K562 (cell line): ENCODE measurements around the gene TMCO1. TPM values are rescaled to one million over a fixed set of nuclear protein-coding genes. Genes with fewer than 3 reads are reported as not detected.

ENCODE experiments used
- C11orf30 ChIP-seq: fragments of 450-650 bp; IDR thresholded peaks from 2 replicates; pipeline ENCODE4 v1.6.1; 2016; ENCODE audit warnings: low read depth, mild to moderate bottlenecking
- CBX2 ChIP-seq: fragments of 200-600 bp; sonication (generic); IDR thresholded peaks from one replicate; pipeline ENCODE4 v1.6.1; 2012; ENCODE audit warnings: mild to moderate bottlenecking, low read length, inconsistent platforms; ENCODE audit not compliant: insufficient read depth, poor library complexity, severe bottlenecking
- CBX8 ChIP-seq: fragments of 200-600 bp; sonication (generic); IDR thresholded peaks from 2 replicates; pipeline ENCODE4 v1.6.1; 2012; ENCODE audit warnings: borderline replicate concordance, mixed run types, low read depth, mild to moderate bottlenecking, moderate library complexity, mixed read lengths, low read length, control low read depth, inconsistent platforms; ENCODE audit not compliant: poor library complexity, severe bottlenecking; ENCODE audit errors: extremely low read depth
- CSDE1 ChIP-seq, 2 experiments: fragments of 450-650 bp; IDR thresholded peaks; 2 replicates each; pipeline ENCODE4 v1.6.1; 2016; ENCODE audit warnings: mild to moderate bottlenecking in 1 of 2
- HDAC3 ChIP-seq: fragments of 450-650 bp; IDR thresholded peaks from 2 replicates; pipeline ENCODE4 v1.6.1; 2018; ENCODE audit warnings: borderline replicate concordance, mild to moderate bottlenecking, moderate library complexity; ENCODE audit not compliant: partially characterized antibody
- HLTF ChIP-seq: fragments of 450-650 bp; IDR thresholded peaks from 2 replicates; pipeline ENCODE4 v1.6.1; 2016
- L3MBTL2 ChIP-seq: fragments of 450-650 bp; IDR thresholded peaks from 2 replicates; pipeline ENCODE4 v1.6.1; 2016; ENCODE audit warnings: mild to moderate bottlenecking, moderate library complexity
- LARP7 ChIP-seq: fragments of 450-650 bp; IDR thresholded peaks from 2 replicates; pipeline ENCODE4 v1.6.1; 2016
- LEF1 ChIP-seq: fragments of 450-650 bp; IDR thresholded peaks from 2 replicates; pipeline ENCODE4 v1.6.1; 2016; ENCODE audit warnings: mild to moderate bottlenecking
- MECOM ChIP-seq: fragments of 250-450 bp; sonication (Bioruptor Pico); IDR thresholded peaks from 2 replicates; pipeline ENCODE4 v1.8.0; 2022; ENCODE audit warnings: inconsistent platforms
- MXD1 ChIP-seq: fragments of 250-450 bp; sonication (Bioruptor Pico); IDR thresholded peaks from 2 replicates; pipeline ENCODE4 v1.8.0; 2021; ENCODE audit warnings: borderline replicate concordance, mild to moderate bottlenecking, moderate library complexity; ENCODE audit not compliant: poor library complexity, severe bottlenecking
- PATZ1 ChIP-seq: fragments of 250-450 bp; sonication (Bioruptor Pico); IDR thresholded peaks from 2 replicates; pipeline ENCODE4 v1.5.0; 2020; ENCODE audit warnings: mild to moderate bottlenecking, borderline replicate concordance
- POLR2H ChIP-seq: IDR thresholded peaks from 2 replicates; pipeline ENCODE4 v1.6.1; 2016; ENCODE audit warnings: missing genetic modification characterization, low read depth, mild to moderate bottlenecking, control low read depth, missing compliant biosample characterization, moderate library complexity
- TGIF2 ChIP-seq: sonication (generic); formaldehyde crosslinking; IDR thresholded peaks from 2 replicates; pipeline ENCODE4 v1.8.1; 2022; ENCODE audit warnings: mild to moderate bottlenecking, missing genetic modification reagents, moderate library complexity
- ZBTB26 ChIP-seq: fragments of 450-650 bp; formaldehyde crosslinking; IDR thresholded peaks from 2 replicates; pipeline ENCODE4 v1.4.0; 2022; ENCODE audit warnings: missing genetic modification characterization
- ZBTB34 ChIP-seq: fragments of 250-450 bp; sonication (Bioruptor Pico); IDR thresholded peaks from 2 replicates; pipeline ENCODE4 v1.8.0; 2021; ENCODE audit warnings: mild to moderate bottlenecking, moderate library complexity
- ZNF354B ChIP-seq: fragments of 250-450 bp; sonication (Bioruptor Pico); IDR thresholded peaks from 2 replicates; pipeline ENCODE4 v1.4.0; 2020
- ZNF398 ChIP-seq: fragments of 250-450 bp; sonication (Bioruptor Pico); IDR thresholded peaks from 2 replicates; pipeline ENCODE4 v1.8.0; 2021; ENCODE audit warnings: moderate library complexity, mild to moderate bottlenecking, inconsistent platforms
- polyA plus RNA-seq, 8 experiments: library from polyadenylated mRNA; depleted of rRNA in 4 of 8; stranded (reverse) in 5 of 8; unstranded in 3 of 8; fragments of >200 nt; fragmentation: Nextera tagmentation in 2 of 8; fragmentation: Illumina TruSeq in 1 of 8; extraction: Ambion mirVana in 2 of 8; extraction: Trizol in 1 of 8; gene quantifications; 2 replicates each; pipeline versions ENCODE4 v1.2.1 to v1.2.3, GENCODE V29; 2011 to 2014; ENCODE audit warnings: inconsistent platforms in 1 of 8, missing spikeins in 1 of 8
- total RNA-seq, 7 experiments: library from RNA; depleted of rRNA in 6 of 7; stranded (reverse); fragments of >200 nt in 6 of 7; fragmentation: Illumina TruSeq in 2 of 7; extraction: Trizol in 2 of 7; gene quantifications; 2 replicates each; pipeline versions ENCODE4 v1.2.1 to v1.2.3, GENCODE V29; 2011 to 2021; ENCODE audit warnings: low replicate concordance in 1 of 7

Gene TMCO1
- total and polyA plus RNA-seq, 9 of the 15 experiments (the other 6 are each of a cell fraction or from before 2014, with no cell fraction given) = 69.3 to 561 (median 175) TPM

- TF ChIP-seq CBX2 (no peak), LEF1 (no peak), ZNF398 (CRISPR knock-in tag) (no peak), PATZ1 (CRISPR knock-in tag) (no peak), L3MBTL2 (peak; percentile 67; the same call in 1 of the 2 replicates), ZBTB34 (CRISPR knock-in tag) (no peak), CBX8 (no peak), MECOM (CRISPR knock-in tag) (0 out of 2 replicates have a peak, but pooled peaks have one; percentile 11), MXD1 (no peak), TGIF2 (CRISPR knock-in tag) (no peak), HLTF (peak; percentile 99), ZNF354B (CRISPR knock-in tag) (no peak), CSDE1 (IDR thresholded peaks at IDR 0.05) (no peak; a peak in 1 of 4 replicates), LARP7 (peak; percentile 95; the same call in 1 of the 2 replicates), C11orf30 (peak; percentile 43), HDAC3 (no peak), POLR2H (tag) (peak; percentile 76), ZBTB26 (0 out of 2 replicates have a peak, but pooled peaks have one; percentile 52)
Measured at GRCh38 chr1:165697881-165698760, 70.5 kb downstream of the TMCO1 start, which contains the start of gene ALDH9A1 (continued).
